Activated CD4-positive, alpha-beta T cell treated with anti-CD3 and anti-CD28 coated beads, Interleukin-2, amount 10 ng/mL, durations not matched to agents 24 days and 14 days (primary cell): ENCODE measurements around the gene RGS17. TPM values are rescaled to one million over a fixed set of nuclear protein-coding genes. Genes with fewer than 3 reads are reported as not detected.
"Not testable (repeated sequence)": the region's sequence is repeated elsewhere in the genome, so short reads cannot be mapped to it uniquely, and the experiment has no call there.

Source experiments
- DNase-seq: peaks from one replicate; pipeline ENCODE4 v3.0.0; 2022
- H3K27ac Mint-ChIP-seq: one replicate; pipeline ENCODE4 v1.8.0; 2022; ENCODE audit warnings: mild to moderate bottlenecking, mixed read lengths
- H3K27me3 Mint-ChIP-seq: one replicate; pipeline ENCODE4 v1.8.0; 2022; ENCODE audit warnings: mixed read lengths
- H3K36me3 Mint-ChIP-seq: one replicate; pipeline ENCODE4 v1.8.0; 2022; ENCODE audit warnings: low read depth, mild to moderate bottlenecking, mixed read lengths
- H3K4me1 Mint-ChIP-seq: one replicate; pipeline ENCODE4 v1.8.0; 2021; ENCODE audit warnings: mixed read lengths
- H3K4me3 Mint-ChIP-seq: one replicate; pipeline ENCODE4 v1.8.0; 2022; ENCODE audit warnings: mild to moderate bottlenecking, moderate library complexity, mixed read lengths
- H3K9me3 Mint-ChIP-seq: one replicate; pipeline ENCODE4 v1.8.0; 2021; ENCODE audit warnings: mixed read lengths
- intact Hi-C: fragments of 100-400 bp; cut with micrococcal nuclease; formaldehyde crosslinking; loops from one replicate; pipeline ENCODE4 v1.15.1; 2023
- total RNA-seq: library from RNA; stranded (reverse); gene quantifications from 2 replicates; pipeline ENCODE4 v1.2.3, GENCODE V29; 2022

RGS17 gene
- total RNA-seq, 1 donor from 2014 or later, result not detected

DNA sequence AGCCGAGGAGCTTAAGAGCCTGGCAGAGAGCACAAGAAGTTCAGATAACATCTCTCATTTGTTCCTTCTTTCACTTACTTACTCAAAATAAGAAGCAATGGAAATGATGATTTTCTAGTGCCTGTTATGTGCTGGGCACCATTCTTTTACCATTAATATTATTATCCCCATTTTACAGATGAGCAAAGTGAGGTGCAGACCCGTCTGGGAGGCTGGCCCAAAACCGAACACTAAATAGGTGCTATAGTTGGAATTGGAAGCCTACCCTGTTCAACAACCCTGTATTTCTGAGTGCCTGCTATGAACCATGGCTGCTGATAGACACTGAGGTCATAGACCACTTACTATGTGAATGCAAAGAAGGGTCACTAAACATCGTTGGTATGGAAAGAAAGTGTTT, 103.6 kb downstream of the RGS17 start:
- H3K4me1 Mint-ChIP-seq, result no peaks in the 10 kb centered on the region

DNA sequence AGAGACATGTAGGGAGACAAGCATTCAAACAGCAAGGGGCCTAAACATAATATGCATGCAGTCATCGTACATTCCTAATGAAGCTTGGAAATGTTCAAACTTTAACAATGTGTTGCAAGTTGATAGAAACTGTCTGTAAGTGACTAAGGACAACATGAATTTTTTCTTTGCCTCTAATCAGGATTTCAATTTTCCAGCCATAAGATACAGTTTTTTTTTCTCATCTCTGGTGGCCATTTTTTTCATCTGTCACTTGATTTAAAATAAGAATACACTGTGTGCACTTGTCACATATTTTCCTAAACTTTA, 106.4 kb downstream of the RGS17 start:
- H3K9me3 Mint-ChIP-seq, result no peaks in the 10 kb centered on the region
- no peaks in the 10 kb centered on the region for H3K4me1 Mint-ChIP-seq
- no peaks in the 10 kb centered on the region for H3K36me3 Mint-ChIP-seq
- intact Hi-C loops, result loop anchor here (1.0 to 10.0 kb wide), 4 partner anchors 22 to 280 kb away; partner anchors contain the start of gene MTRF1L
- no peak overlapping the region for H3K27ac Mint-ChIP-seq
- no peak overlapping the region for H3K4me3 Mint-ChIP-seq
- peaks cover 31% of the 10 kb centered on the region for H3K27me3 Mint-ChIP-seq
- DNase-seq, result no peak

More for the DNA sequence above, 103.6 kb downstream of the RGS17 start:
- intact Hi-C loops, result loop anchor here (10.0 kb wide), 1 partner anchor 283 kb away; no protein-coding TSS in a partner anchor
- no peak overlapping the region for H3K4me3 Mint-ChIP-seq
- H3K9me3 Mint-ChIP-seq, result no peaks in the 10 kb centered on the region
- no peak overlapping the region for H3K27ac Mint-ChIP-seq
- peaks cover 45% of the 10 kb centered on the region for H3K27me3 Mint-ChIP-seq
- no peak for DNase-seq
- no peaks in the 10 kb centered on the region for H3K36me3 Mint-ChIP-seq

DNA sequence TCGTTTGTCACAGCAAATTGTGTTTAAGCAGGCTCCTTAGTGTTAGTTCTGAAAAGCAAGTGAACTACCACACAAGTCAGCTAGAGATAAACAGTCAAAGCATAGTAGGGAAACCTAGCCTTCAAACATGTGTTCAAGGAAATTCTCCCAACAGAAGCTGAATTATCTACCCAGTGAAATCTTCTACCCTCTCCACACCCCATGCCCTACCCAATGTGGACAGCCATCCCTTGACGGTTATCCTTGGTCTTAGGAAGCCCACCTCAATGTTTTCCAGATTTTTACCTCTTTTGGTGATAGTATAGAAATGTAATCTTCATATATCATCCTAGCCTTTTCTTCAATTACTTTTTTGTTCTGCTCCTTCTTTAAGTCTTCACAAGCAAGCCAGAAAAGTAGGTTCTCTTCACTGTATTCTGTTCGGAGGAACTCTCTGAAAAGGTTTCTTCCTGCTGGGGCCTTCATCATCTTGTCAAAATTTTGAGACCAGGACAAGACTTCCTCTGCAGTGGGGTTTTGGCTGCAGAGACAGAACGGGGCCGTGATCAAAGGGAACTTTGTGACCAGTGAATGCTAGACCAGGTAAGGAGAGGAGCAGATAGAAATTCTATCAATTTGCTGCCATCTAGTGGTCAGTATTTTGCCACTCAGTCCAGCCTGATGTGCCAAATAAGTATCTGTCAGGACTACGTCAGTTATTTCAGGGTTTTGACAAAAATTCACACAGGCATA, 106.9 kb downstream of the RGS17 start:
- Mint-ChIP-seq H3K4me1 (no peaks in the 10 kb centered on the region), H3K27ac (no peak overlapping the region), H3K27me3 (peaks cover 35% of the 10 kb centered on the region), H3K36me3 (no peaks in the 10 kb centered on the region), H3K9me3 (no peaks in the 10 kb centered on the region), H3K4me3 (no peak overlapping the region)
- peak; percentile 84 for DNase-seq
- intact Hi-C loops, result loop anchor here (1.0 to 10.0 kb wide), 4 partner anchors 21 to 279 kb away; partner anchors contain the start of gene MTRF1L

DNA sequence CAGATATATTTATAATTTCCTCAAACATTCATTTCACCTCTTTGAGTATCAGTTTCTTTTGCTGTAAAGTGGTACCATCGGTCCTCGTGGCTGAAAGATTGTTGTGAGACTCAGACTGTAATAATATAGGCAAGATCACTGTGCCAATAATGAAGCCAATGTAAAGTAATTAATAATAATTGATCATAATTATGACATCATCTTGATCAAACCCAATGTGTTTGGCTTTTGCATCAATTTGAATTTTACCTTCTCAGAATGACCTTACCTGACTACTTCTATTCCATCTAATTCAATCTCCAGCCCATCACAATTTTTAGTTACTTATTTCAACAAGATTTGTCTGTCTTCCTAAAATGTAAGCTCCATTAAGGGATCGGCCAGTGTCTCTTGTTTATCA, 112.7 kb downstream of the RGS17 start:
- H3K4me1 Mint-ChIP-seq, result no peaks in the 10 kb centered on the region
- intact Hi-C loops, result no loop called here
- no peak overlapping the region for H3K4me3 Mint-ChIP-seq
- H3K9me3 Mint-ChIP-seq, result no peaks in the 10 kb centered on the region
- no peaks in the 10 kb centered on the region for H3K36me3 Mint-ChIP-seq
- no peak overlapping the region for H3K27ac Mint-ChIP-seq
- peaks cover 27% of the 10 kb centered on the region for H3K27me3 Mint-ChIP-seq
- no peak for DNase-seq

DNA sequence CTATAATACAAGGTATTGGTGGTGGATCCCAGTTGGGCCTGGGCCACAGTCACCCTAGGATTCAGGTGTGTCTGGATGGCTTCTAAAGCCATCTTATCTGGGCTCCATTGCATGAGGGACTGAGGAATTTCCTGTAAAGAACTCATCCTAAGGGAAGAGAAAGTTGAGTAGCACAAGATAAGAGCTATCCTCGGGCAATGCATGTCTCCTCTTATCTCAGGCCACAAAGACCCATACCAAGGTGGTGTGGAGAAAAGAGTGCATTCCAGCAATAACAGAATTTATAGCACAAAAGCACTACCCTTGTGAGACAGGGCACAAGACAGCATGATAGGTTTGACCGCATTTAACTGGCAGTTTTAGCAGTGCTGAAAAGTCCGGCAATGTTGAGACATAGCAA, 114.2 kb downstream of the RGS17 start:
- peaks cover 25% of the 10 kb centered on the region for H3K27me3 Mint-ChIP-seq
- DNase-seq, result no peak
- no peak overlapping the region for H3K4me3 Mint-ChIP-seq
- no peaks in the 10 kb centered on the region for H3K9me3 Mint-ChIP-seq
- intact Hi-C loops, result no loop called here
- no peak overlapping the region for H3K27ac Mint-ChIP-seq
- no peaks in the 10 kb centered on the region for H3K4me1 Mint-ChIP-seq
- no peaks in the 10 kb centered on the region for H3K36me3 Mint-ChIP-seq

DNA sequence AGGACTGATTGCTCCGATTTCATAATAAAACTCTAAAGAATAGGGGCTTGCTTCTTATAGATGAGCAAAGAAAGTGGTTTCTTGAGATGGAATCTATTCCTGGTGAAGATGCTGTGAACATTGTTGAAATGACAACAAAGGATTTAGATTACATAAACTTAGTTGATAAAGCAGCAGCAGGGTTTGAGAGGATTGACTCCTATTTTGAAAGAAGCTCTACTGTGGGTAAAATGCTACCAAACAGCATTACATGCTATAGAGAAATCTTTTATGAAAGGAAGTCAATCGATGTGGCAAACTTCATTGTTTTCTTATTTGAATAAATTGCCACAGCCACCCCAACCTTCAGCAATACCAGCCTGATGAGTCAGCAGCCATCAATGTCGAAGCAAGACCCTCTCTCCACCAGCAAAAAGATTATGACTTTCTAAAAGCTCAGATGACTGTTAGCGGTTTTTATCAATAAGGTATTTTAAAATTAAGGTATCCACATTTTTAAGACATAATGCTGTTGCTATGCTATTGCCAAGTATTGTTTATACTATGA, 115.9 kb downstream of the RGS17 start:
- Mint-ChIP-seq H3K27ac (no peak overlapping the region), H3K36me3 (no peaks in the 10 kb centered on the region), H3K4me1 (no peaks in the 10 kb centered on the region), H3K27me3 (peaks cover 36% of the 10 kb centered on the region), H3K4me3 (no peak overlapping the region), H3K9me3 (no peaks in the 10 kb centered on the region)
- DNase-seq, result no peak
- intact Hi-C loops, result no loop called here

DNA sequence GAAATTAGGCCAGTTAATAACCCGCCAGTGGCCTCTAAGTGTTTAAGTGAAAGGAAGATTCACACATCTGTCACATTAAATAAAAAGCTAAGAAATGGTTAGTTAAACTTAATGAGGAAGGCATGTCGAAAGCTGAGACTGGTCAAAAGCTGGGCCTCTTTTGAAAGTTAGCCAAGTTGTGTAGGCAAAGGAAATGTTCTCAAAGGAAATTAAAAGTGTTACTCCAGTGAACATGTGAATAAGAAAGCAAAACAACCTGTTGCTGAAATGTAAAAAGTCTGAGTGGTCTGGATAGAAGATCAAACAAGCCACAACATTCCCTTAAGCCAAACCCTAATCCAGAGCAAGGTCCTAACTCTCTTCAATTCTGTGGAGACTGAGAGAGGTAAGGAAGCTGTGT, 117.6 kb downstream of the RGS17 start:
- Mint-ChIP-seq H3K9me3 (no peaks in the 10 kb centered on the region), H3K4me1 (no peaks in the 10 kb centered on the region), H3K27ac (no peak overlapping the region), H3K27me3 (peaks cover 31% of the 10 kb centered on the region), H3K36me3 (no peaks in the 10 kb centered on the region), H3K4me3 (no peak overlapping the region)
- no peak for DNase-seq
- intact Hi-C loops, result no loop called here

DNA sequence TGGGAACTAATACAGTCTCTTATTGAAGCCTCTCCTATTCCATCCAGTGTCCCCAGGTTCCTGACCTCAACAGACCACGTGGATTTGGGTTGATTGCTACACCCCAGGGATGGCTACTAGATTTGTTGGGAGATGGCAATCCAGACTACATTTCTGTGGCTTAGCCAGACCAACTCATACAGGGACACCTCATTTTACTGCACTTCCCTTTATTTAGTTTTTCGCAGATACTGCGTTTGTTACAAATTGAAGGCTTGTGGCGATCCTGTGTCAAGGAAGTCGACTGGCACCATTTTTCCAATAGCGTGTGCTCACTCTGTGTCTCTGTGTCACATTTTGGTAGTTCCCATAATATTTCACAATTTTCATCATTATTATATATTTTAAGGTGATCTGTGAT, 118.2 kb downstream of the RGS17 start:
- H3K9me3 Mint-ChIP-seq, result no peaks in the 10 kb centered on the region
- H3K4me1 Mint-ChIP-seq, result no peaks in the 10 kb centered on the region
- H3K4me3 Mint-ChIP-seq, result no peak overlapping the region
- H3K36me3 Mint-ChIP-seq, result no peaks in the 10 kb centered on the region
- no peak overlapping the region for H3K27ac Mint-ChIP-seq
- no peak for DNase-seq
- H3K27me3 Mint-ChIP-seq, result peaks cover 31% of the 10 kb centered on the region
- intact Hi-C loops, result no loop called here

DNA sequence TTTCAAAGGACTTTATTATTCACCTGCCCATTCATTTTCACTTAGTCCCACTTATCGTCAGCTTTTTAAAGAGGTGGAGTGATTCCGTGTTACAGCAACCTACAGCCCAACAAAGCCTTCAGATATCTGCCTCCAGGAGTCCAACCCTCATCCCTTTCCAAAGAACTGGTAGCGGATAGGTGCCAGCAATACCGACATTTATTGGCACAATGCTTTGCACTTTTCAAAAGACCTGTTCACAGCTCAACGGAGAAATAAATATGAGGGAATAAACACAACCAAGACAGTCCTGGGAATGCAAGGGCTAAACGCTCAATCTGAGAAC, 127.8 kb downstream of the RGS17 start:
- H3K36me3 Mint-ChIP-seq, result peaks cover 22% of the 10 kb centered on the region
- H3K4me3 Mint-ChIP-seq, result peak overlapping the region; percentile 97
- peaks cover 28% of the 10 kb centered on the region for H3K4me1 Mint-ChIP-seq
- H3K9me3 Mint-ChIP-seq, result peaks cover 4% of the 10 kb centered on the region
- DNase-seq, result no peak
- intact Hi-C loops, result loop anchor here (2.0 to 10.0 kb wide), 3 partner anchors 21 to 699 kb away; partner anchors contain the start of gene FBXO5
- peak overlapping the region; percentile 90 for H3K27ac Mint-ChIP-seq
- H3K27me3 Mint-ChIP-seq, result peaks cover 14% of the 10 kb centered on the region

DNA sequence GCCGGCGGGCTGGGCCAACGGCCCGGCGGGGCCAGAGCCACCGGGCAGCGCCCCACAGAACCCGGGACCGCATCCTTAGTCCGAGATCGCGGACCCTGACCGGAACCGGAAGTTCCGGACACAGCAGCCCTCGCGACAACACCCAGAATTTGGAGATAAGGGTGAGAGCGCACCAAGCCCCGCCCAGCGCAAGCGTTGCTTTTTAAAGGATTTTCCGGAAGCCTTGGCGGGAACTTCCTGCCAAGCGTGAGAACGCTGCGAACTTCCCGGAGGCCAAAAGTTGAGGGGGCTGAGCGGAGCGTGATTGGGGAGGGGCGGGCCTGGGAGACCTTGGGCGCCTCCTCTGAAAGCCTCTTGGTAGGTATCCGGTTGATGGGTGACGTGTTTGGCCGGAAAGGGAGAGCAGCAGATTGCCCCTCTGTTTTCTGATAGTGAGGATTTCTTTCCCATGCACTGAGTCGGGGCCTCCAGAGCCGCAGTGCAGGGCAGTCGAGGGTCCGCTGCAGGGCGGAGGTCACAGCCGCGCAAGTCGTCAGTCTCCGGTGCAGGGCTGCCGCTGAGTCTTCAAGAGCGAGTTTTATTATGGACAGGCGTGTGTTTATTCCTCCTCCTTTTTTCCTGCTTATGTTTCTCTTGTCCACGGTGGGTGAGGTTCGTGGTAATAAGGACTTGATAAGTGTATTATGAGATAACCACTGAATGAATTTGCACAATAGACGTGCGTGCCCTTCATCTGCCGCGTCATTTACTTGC, 128.3 kb downstream of the RGS17 start, which contains the start of gene MTRF1L:
MTRF1L (minus strand) TSS at position 97 of the 753 bp plus-strand sequence; CDS start at position 73, 24 bp downstream.
- H3K4me1 Mint-ChIP-seq, result peaks cover 28% of the 10 kb centered on the region
- peaks cover 4% of the 10 kb centered on the region for H3K9me3 Mint-ChIP-seq
- DNase-seq, result peak; percentile 96
- H3K4me3 Mint-ChIP-seq, result peak within 1 kb of the TSS; percentile 97
- H3K36me3 Mint-ChIP-seq, result peaks cover 25% of the 10 kb centered on the region
- intact Hi-C loops, result loop anchor here (2.0 to 10.0 kb wide), 3 partner anchors 20 to 698 kb away; partner anchors contain the start of gene FBXO5
- peaks cover 12% of the 10 kb centered on the region for H3K27me3 Mint-ChIP-seq
- peak within 1 kb of the TSS; percentile 90 for H3K27ac Mint-ChIP-seq

DNA sequence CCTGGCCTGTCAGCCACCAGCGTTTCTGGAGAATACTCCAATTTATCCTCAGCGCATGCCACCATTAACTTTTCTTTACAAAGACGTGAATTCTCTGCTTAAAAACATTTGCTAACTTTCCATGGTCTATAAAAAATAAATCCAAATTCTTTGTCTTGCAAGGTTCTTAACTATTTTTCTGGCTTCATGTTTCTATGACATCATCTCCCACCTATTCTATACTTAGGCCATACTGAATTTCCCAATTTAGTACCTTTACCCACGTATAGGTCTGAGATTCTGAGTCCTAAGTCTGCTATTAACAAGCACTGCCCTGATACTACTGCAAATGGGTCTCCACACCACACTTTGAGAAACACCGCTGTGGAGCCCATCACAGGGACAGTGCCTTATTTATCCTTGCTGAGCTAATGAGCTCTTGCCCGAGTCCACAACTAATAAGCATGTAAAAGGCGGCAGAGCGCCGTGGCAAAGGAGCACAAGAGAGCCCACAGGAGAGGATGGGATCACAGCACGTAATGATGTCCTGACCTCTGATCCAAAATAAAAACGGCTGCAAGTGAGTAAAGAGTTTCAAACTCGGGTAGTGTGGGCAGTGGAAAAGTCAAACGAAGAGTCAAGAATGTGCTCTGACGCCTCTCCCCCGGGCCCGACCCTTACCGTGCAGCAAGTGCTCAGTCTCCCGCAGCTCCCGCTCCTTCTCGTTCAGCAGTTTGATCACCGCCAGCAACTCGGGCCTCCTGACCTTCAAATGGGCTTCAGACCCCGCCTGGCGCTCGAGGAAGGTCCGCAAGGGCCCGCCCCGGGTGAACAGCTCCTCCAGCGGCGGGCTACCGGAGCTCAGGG, 129.1 kb downstream of the RGS17 start:
- peaks cover 31% of the 10 kb centered on the region for H3K4me1 Mint-ChIP-seq
- peaks cover 8% of the 10 kb centered on the region for H3K9me3 Mint-ChIP-seq
- H3K27me3 Mint-ChIP-seq, result peaks cover 12% of the 10 kb centered on the region
- peaks cover 32% of the 10 kb centered on the region for H3K36me3 Mint-ChIP-seq
- H3K27ac Mint-ChIP-seq, result peak overlapping the region; percentile 88
- H3K4me3 Mint-ChIP-seq, result peak overlapping the region; percentile 97
- DNase-seq, result peak; percentile 70
- intact Hi-C loops, result loop anchor here (2.0 to 10.0 kb wide), 3 partner anchors 19 to 697 kb away; partner anchors contain the start of gene FBXO5

DNA sequence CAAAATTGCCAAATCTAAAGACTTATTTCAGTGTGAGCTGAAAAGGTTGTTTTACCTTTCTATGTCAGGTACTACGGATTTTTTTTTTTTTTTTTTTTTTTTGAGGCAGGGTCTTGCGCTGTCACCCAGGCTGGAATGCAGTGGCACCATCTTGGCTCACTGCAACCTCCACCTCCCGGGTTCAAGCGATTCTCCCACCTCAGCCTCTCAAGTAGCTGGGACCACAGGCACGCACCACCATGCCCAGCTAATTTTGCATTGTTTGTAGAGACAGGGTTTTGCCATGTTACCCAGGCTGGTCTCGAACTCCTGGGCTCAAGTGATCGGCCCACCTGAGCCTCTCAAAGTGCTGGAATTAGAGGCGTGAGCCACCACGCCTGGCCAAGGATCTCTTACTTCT, 130.3 kb downstream of the RGS17 start:
- peaks cover 44% of the 10 kb centered on the region for H3K36me3 Mint-ChIP-seq

DNA sequence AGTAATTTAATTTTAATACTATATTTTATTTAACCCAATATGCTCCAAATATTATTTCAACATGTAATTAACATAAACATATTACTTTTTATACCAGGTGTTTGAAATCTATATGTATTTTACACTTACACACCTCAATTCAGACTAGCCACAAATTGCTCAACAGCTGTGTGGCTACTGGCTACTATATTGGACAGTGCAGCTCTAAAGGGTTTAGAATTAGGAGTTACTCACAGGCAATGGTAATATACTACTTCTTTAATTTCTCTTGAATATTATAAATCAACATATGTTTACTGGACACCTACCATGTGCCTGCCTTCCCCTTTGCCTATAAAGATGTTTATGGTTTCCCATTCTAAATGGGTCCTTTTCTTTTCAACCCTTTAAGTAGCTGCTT, 130.8 kb downstream of the RGS17 start:
- no peak overlapping the region for H3K27ac Mint-ChIP-seq
- H3K4me3 Mint-ChIP-seq, result peak overlapping the region; percentile 97
- peaks cover 46% of the 10 kb centered on the region for H3K36me3 Mint-ChIP-seq
- DNase-seq, result no peak
- intact Hi-C loops, result loop anchor here (10.0 kb wide), 1 partner anchor 695 kb away; no protein-coding TSS in a partner anchor
- H3K4me1 Mint-ChIP-seq, result peaks cover 36% of the 10 kb centered on the region
- H3K27me3 Mint-ChIP-seq, result peaks cover 3% of the 10 kb centered on the region
- peaks cover 9% of the 10 kb centered on the region for H3K9me3 Mint-ChIP-seq

More for the DNA sequence above, 130.3 kb downstream of the RGS17 start:
- H3K4me3 Mint-ChIP-seq, result peak overlapping the region; percentile 97
- not testable (repeated sequence) for H3K9me3 Mint-ChIP-seq, H3K27ac Mint-ChIP-seq, H3K27me3 Mint-ChIP-seq, DNase-seq
- intact Hi-C loops, result loop anchor here (10.0 kb wide), 1 partner anchor 696 kb away; no protein-coding TSS in a partner anchor
- peaks cover 35% of the 10 kb centered on the region for H3K4me1 Mint-ChIP-seq
